Erythroblast (primary cell): ENCODE results near the gene PTMA.
"Not testable (repeated sequence)": the region's sequence is repeated elsewhere in the genome, so short reads cannot be mapped to it uniquely, and the experiment has no call there.

Experiments
- GATA1 ChIP-seq: IDR thresholded peaks from 2 replicates; pipeline ENCODE4 v1.6.1; 2011; ENCODE audit warnings: low read depth, mild to moderate bottlenecking, control low read depth, low read length, moderate library complexity
- POLR2A ChIP-seq: IDR thresholded peaks from 2 replicates; pipeline ENCODE4 v1.6.1; 2011; ENCODE audit warnings: mild to moderate bottlenecking, low read length

- not testable (repeated sequence) for TF ChIP-seq POLR2A, GATA1
Observed at GRCh38 chr2:231712451-231713021, 4.2 kb downstream of the PTMA start.
